ENCODE results near the gene TMEM108. TPM values are rescaled to one million over a fixed set of nuclear protein-coding genes. Genes with fewer than 3 reads are reported as not detected.

Gene TMEM108
- total RNA-seq, 1 donor from 2014 or later, result 2.4 TPM

GRCh38 chr3:133274477-133274876 lies 236.3 kb downstream of the TMEM108 start:
- intact Hi-C loops (cut with micrococcal nuclease), result no loop called here

GRCh38 chr3:133276594-133276993 lies 238.4 kb downstream of the TMEM108 start:
- Histone ChIP-seq H3K9me3 (replicated peaks) (no peaks in the 10 kb centered on the region), H3K27ac (replicated peaks) (no peak overlapping the region), H3K4me3 (no peak overlapping the region), H3K4me1 (no peaks in the 10 kb centered on the region), H3K27me3 (ENCODE audit: low read depth) (no peaks in the 10 kb centered on the region), H3K36me3 (no peaks in the 10 kb centered on the region)
- DNase-seq, result no peak
- intact Hi-C loops (cut with micrococcal nuclease), result no loop called here
- TF ChIP-seq CTCF (IDR thresholded peaks at IDR 0.05; ENCODE audit: borderline replicate concordance), result no peak

More at GRCh38 chr3:133274477-133274876, 236.3 kb downstream of the TMEM108 start:
- TF ChIP-seq CTCF (IDR thresholded peaks at IDR 0.05; ENCODE audit: borderline replicate concordance), result no peak
- no peak overlapping the region for H3K4me3 ChIP-seq
- H3K9me3 ChIP-seq (replicated peaks), result no peaks in the 10 kb centered on the region
- H3K27me3 ChIP-seq (ENCODE audit: low read depth), result no peaks in the 10 kb centered on the region
- DNase-seq, result no peak
- no peaks in the 10 kb centered on the region for H3K36me3 ChIP-seq
- H3K4me1 ChIP-seq, result no peaks in the 10 kb centered on the region
- H3K27ac ChIP-seq (replicated peaks), result no peak overlapping the region

- no peak overlapping the region for H3K27ac ChIP-seq (replicated peaks)
- H3K36me3 ChIP-seq, result no peaks in the 10 kb centered on the region
- DNase-seq, result no peak
- intact Hi-C loops (cut with micrococcal nuclease), result no loop called here
- H3K4me1 ChIP-seq, result no peaks in the 10 kb centered on the region
- no peak overlapping the region for H3K4me3 ChIP-seq
- no peaks in the 10 kb centered on the region for H3K9me3 ChIP-seq (replicated peaks)
- no peaks in the 10 kb centered on the region for H3K27me3 ChIP-seq (ENCODE audit: low read depth)
- no peak for TF ChIP-seq CTCF (IDR thresholded peaks at IDR 0.05; ENCODE audit: borderline replicate concordance)
Observed at GRCh38 chr3:133277813-133278212, 239.6 kb downstream of the TMEM108 start.

GRCh38 chr3:133278260-133279043 lies 240.3 kb downstream of the TMEM108 start:
- intact Hi-C loops (cut with micrococcal nuclease), result no loop called here
- TF ChIP-seq CTCF (IDR thresholded peaks at IDR 0.05; ENCODE audit: borderline replicate concordance), result no peak
- no peaks in the 10 kb centered on the region for H3K4me1 ChIP-seq

GRCh38 chr3:133280586-133280985 lies 242.4 kb downstream of the TMEM108 start:
- Histone ChIP-seq H3K9me3 (replicated peaks) (no peaks in the 10 kb centered on the region), H3K27me3 (ENCODE audit: low read depth) (no peaks in the 10 kb centered on the region), H3K27ac (replicated peaks) (no peak overlapping the region), H3K4me1 (no peaks in the 10 kb centered on the region), H3K4me3 (no peak overlapping the region), H3K36me3 (no peaks in the 10 kb centered on the region)
- TF ChIP-seq CTCF (IDR thresholded peaks at IDR 0.05; ENCODE audit: borderline replicate concordance), result no peak
- intact Hi-C loops (cut with micrococcal nuclease), result no loop called here
- no peak for DNase-seq

More at GRCh38 chr3:133278260-133279043, 240.3 kb downstream of the TMEM108 start:
- Histone ChIP-seq H3K9me3 (replicated peaks) (no peaks in the 10 kb centered on the region), H3K36me3 (no peaks in the 10 kb centered on the region), H3K4me3 (no peak overlapping the region), H3K27me3 (ENCODE audit: low read depth) (no peaks in the 10 kb centered on the region), H3K27ac (replicated peaks) (no peak overlapping the region)
- no peak for DNase-seq

Measured in left ventricle myocardium inferior (tissue), 1 donor.